Astrocyte of the cerebellum (primary cell): ENCODE data around the gene GGCT.

Experiments
- DNase-seq: peaks from one replicate; pipeline ENCODE4 v3.0.0-alpha.2; 2011; ENCODE audit warnings: low read depth
- H3K4me3 ChIP-seq: 2 replicates; pipeline ENCODE4 v1.5.1; 2011; ENCODE audit warnings: mild to moderate bottlenecking, low read depth, low read length, moderate library complexity
- in situ Hi-C: cut with HindIII; loops from 2 replicates; pipeline ENCODE4 v1.10.0; 2017; ENCODE audit warnings: low sequenced_read_pairs
- TF ChIP-seq, protein P1 (sequence below): IDR thresholded peaks from 2 replicates; pipeline ENCODE4 v1.5.1; 2012; ENCODE audit warnings: low read length, low read depth, moderate library complexity, mild to moderate bottlenecking; ENCODE audit errors: missing control alignments

GGCT gene

DNA sequence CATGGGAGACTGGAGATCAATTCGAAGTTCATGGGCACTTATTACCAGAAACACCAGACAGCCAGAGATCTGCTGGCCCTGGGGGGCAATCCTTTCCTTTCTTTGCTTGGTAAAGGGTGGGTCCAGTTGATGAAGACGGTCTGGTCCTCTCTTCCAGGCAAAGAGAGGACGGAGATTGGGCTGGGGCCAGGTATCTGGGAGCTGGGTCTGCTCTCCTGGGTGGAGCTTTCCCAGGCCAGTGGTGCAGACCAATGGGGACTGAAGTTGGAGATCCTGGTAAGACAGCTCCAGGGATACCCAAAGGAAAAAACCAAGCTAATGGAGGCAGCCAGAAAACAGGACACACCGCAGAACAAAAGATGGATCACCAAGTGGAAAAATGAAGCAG, 44.4 kb downstream of the GGCT start:
- in situ Hi-C loops = no loop called here
- peak overlapping the region; percentile 9 for H3K4me3 ChIP-seq
- TF ChIP-seq, protein P1, sequence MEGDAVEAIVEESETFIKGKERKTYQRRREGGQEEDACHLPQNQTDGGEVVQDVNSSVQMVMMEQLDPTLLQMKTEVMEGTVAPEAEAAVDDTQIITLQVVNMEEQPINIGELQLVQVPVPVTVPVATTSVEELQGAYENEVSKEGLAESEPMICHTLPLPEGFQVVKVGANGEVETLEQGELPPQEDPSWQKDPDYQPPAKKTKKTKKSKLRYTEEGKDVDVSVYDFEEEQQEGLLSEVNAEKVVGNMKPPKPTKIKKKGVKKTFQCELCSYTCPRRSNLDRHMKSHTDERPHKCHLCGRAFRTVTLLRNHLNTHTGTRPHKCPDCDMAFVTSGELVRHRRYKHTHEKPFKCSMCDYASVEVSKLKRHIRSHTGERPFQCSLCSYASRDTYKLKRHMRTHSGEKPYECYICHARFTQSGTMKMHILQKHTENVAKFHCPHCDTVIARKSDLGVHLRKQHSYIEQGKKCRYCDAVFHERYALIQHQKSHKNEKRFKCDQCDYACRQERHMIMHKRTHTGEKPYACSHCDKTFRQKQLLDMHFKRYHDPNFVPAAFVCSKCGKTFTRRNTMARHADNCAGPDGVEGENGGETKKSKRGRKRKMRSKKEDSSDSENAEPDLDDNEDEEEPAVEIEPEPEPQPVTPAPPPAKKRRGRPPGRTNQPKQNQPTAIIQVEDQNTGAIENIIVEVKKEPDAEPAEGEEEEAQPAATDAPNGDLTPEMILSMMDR = no peak
- no peak for DNase-seq

GRCh38 chr7:30459591-30460245, 44.9 kb downstream of the GGCT start:
- TF ChIP-seq, protein P1 = no peak
- in situ Hi-C loops = no loop called here
- peak; percentile 94 for DNase-seq
- H3K4me3 ChIP-seq = peak overlapping the region; percentile 9

GRCh38 chr7:30458311-30458710, 46.3 kb downstream of the GGCT start:
- no peak for DNase-seq
- in situ Hi-C loops = no loop called here
- H3K4me3 ChIP-seq = no peak overlapping the region
- TF ChIP-seq, protein P1 = no peak

DNA sequence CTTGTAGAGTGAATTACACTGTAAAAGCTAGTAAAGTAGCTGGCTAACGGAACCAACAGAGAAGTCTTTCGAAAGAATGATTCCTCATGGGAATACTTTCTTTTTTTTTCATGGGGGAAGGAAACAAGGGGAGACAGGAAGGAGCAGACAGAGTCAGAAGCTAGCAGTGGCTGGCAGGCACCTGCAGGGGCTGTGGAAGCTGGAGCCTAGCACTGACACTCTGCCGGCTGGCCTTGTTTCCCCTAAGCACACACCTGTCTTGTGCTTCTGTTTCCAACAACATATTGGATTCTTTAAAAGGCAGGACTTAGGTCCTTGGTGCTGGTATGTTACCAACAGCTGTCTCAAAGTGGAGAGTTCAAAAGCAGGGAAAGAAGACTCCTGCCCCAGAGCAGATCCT, 50.7 kb downstream of the GGCT start:
- DNase-seq = no peak
- H3K4me3 ChIP-seq = no peak overlapping the region
- in situ Hi-C loops = no loop called here
- TF ChIP-seq, protein P1 = no peak

- in situ Hi-C loops = no loop called here
- no peak for DNase-seq
- H3K4me3 ChIP-seq = no peak overlapping the region
- TF ChIP-seq, protein P1 = no peak
Measured at GRCh38 chr7:30453016-30453415, 51.6 kb downstream of the GGCT start.

- TF ChIP-seq, protein P1 = no peak
- no peak for DNase-seq
- H3K4me3 ChIP-seq = no peak overlapping the region
- in situ Hi-C loops = no loop called here
Measured at GRCh38 chr7:30452280-30452930, 52.2 kb downstream of the GGCT start.
